Skeletal muscle cell (primary cell): ENCODE results near the gene LRP6.

Experiments used
- DNase-seq: peaks from one replicate; pipeline ENCODE4 v3.0.0-alpha.2; 2010; ENCODE audit warnings: low read depth
- H3K4me3 ChIP-seq: 2 replicates; pipeline ENCODE4 v1.5.1; 2011; ENCODE audit warnings: low read depth, mild to moderate bottlenecking, control low read depth, low read length, moderate library complexity

LRP6 gene

GRCh38 chr12:12091977-12092663, 174.7 kb downstream of the LRP6 start:
- H3K4me3 ChIP-seq: no peak overlapping the region
- DNase-seq: no peak

- no peak for DNase-seq
Measured at GRCh38 chr12:12091071-12091470, 175.8 kb downstream of the LRP6 start.

GRCh38 chr12:12088761-12089160, 178.1 kb downstream of the LRP6 start:
- no peak overlapping the region for H3K4me3 ChIP-seq
- no peak for DNase-seq

More at GRCh38 chr12:12091071-12091470, 175.8 kb downstream of the LRP6 start:
- no peak overlapping the region for H3K4me3 ChIP-seq

GRCh38 chr12:12088147-12088546, 178.7 kb downstream of the LRP6 start:
- H3K4me3 ChIP-seq: no peak overlapping the region
- DNase-seq: no peak

GRCh38 chr12:12087693-12088034, 179.2 kb downstream of the LRP6 start:
- no peak for DNase-seq
- no peak overlapping the region for H3K4me3 ChIP-seq

GRCh38 chr12:12086973-12087692, 179.7 kb downstream of the LRP6 start:
- H3K4me3 ChIP-seq: no peak overlapping the region

GRCh38 chr12:12086362-12086761, 180.5 kb downstream of the LRP6 start:
- no peak overlapping the region for H3K4me3 ChIP-seq
- no peak for DNase-seq

More at GRCh38 chr12:12086973-12087692, 179.7 kb downstream of the LRP6 start:
- DNase-seq: no peak

- no peak overlapping the region for H3K4me3 ChIP-seq
Measured at GRCh38 chr12:12083688-12084087, 183.2 kb downstream of the LRP6 start.

GRCh38 chr12:12081836-12082497, 184.9 kb downstream of the LRP6 start:
- DNase-seq: no peak
- no peak overlapping the region for H3K4me3 ChIP-seq

More at GRCh38 chr12:12083688-12084087, 183.2 kb downstream of the LRP6 start:
- DNase-seq: no peak

- DNase-seq: peak; percentile 21
- no peak overlapping the region for H3K4me3 ChIP-seq
Measured at GRCh38 chr12:12079291-12079690, 187.6 kb downstream of the LRP6 start.

- no peak overlapping the region for H3K4me3 ChIP-seq
- no peak for DNase-seq
Measured at GRCh38 chr12:12072064-12072760, 194.6 kb downstream of the LRP6 start.

GRCh38 chr12:12070674-12071656, 195.9 kb downstream of the LRP6 start, which contains the start of gene BCL2L14:
TSS of gene BCL2L14 (plus strand) at chr12:12070939. CDS start at chr12:12079306, 8,367 bp downstream.
- no peak for DNase-seq
- no peak within 1 kb of the TSS for H3K4me3 ChIP-seq

- no peak for DNase-seq
- no peak overlapping the region for H3K4me3 ChIP-seq
Measured at GRCh38 chr12:12069821-12070548, 196.9 kb downstream of the LRP6 start.

- no peak for DNase-seq
- no peak overlapping the region for H3K4me3 ChIP-seq
Measured at GRCh38 chr12:12068751-12069150, 198.1 kb downstream of the LRP6 start.
